Suppressor macrophage treated with lipopolysaccharide for 1 hour (primary cell): Measurements from ENCODE around the gene IKZF5.

Experiments used
- DNase-seq, 3 donors: peaks; one replicate each; pipeline ENCODE4 v3.0.0-alpha.2; 2020 to 2022

The IKZF5 gene

DNA sequence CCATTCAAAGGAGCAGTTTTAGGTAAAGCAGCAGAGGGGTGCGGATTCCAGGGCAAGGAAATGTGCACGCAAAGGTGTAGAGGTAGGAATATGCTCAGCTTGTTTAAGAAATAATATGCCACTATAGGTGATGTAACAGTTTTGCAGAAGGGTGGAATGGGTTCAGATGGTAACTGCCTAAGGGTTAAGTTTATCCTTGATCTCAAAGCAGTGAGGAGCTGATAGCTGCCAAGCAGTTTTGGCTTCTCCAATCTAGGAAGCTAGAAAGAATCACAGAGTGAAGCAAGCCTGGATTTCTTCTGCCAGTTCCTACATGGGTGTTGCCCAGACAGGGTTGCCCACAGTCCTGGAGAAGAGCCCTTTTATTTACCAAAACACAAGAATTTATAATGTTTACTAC, 6.2 kb upstream of the IKZF5 start:
- no peak for DNase-seq

DNA sequence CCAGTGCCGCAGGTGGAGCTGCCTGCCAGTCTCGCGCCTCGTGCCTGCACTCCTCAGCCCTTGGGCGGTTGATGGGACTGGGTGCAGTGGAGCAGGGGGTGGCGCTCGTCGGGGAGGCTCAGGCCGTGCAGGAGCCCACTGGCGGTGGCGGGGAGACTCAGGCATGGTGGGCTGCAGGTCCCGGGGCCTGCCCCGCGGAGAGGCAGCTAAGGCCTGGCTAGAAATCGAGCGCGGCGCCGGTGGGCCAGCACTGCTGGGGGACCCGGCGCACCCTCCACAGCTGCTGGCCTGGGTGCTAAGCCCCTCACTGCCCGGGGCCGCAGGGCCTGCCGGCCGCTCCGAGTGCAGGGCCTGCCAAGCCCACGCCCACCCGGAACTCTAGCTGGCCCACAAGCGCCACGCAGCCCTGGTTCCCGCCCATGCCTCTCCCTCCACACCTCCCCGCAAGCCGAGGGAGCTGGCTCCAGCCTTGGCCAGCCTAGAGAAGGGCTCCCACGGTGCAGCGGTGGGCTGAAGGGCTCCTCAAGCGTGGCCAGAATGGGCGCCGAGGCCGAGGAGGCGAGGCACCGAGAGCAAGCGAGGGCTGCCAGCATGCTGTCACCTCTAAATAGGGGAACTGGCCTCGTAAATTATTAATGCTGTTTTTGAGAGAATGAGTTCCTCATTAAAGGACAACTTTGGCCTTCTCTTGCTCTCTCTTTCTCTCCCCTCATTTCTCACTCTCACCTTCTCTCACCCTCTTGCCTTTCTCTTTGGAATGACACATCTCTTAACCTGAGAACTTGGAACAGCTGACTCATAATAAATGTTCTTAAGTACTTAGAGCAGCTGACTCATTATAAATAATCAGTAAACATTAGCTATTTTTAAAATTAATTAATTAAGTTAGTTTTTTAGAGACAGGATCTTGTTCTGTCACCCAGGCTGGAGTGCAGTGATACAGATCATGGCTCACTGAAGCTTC, 5.1 kb upstream of the IKZF5 start:
- DNase-seq, result no peak

DNA sequence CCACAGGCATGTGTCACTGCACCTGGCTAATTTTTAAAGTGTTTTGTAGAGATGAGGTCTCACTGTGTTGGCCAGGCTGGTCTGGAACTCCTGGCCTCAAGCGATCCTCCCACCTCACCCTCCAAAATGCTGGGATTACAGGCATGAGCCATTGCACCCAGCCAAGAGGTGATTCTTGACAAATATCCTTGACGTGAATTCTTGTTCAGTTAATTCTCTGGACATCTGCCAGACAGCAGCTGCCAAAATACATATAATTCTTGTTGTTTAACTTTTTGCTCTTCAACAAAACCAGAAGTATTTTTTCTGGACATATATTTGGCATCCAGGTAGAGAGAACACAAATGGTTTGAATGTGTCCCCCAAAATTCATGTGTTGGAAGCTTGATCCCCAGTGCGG, 3.4 kb upstream of the IKZF5 start:
- no peak for DNase-seq

DNA sequence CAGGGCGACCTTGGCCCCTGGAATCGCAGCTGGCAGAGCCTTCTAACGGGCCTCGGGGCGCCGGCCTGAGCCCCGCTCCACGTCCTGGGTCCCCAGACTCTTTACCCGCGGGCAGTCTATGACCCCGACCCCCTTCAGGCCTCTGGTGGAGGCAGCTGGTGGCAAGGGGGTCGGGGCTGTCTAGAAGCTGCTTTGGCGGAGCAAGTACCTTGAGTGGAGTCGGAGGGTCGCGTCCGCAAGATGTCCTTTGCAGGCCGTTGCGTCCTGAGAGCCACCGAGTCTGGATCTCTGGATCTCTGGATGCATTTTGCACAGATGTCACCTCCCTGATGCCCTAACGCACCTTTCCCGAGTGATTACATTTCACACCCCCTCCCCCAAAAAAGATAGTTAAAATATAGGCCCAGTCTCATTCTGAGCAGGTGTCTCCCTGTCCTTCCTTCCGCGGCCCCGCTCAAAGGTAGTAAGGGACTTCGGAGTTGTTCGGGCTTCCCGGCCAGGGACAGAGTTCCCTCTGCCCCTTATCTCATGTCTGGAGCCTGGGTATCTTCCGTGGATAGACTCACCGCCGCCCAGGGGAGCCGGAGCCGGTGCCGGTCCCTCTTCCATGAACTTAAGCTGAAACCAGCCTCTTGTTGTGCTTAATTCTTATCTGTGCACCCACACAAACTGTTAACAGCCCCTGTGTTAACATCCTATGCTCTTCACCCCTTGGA, 668 bp upstream of the IKZF5 start:
- peak in 2 of 3 donors; percentile 18 to 19 for DNase-seq

DNA sequence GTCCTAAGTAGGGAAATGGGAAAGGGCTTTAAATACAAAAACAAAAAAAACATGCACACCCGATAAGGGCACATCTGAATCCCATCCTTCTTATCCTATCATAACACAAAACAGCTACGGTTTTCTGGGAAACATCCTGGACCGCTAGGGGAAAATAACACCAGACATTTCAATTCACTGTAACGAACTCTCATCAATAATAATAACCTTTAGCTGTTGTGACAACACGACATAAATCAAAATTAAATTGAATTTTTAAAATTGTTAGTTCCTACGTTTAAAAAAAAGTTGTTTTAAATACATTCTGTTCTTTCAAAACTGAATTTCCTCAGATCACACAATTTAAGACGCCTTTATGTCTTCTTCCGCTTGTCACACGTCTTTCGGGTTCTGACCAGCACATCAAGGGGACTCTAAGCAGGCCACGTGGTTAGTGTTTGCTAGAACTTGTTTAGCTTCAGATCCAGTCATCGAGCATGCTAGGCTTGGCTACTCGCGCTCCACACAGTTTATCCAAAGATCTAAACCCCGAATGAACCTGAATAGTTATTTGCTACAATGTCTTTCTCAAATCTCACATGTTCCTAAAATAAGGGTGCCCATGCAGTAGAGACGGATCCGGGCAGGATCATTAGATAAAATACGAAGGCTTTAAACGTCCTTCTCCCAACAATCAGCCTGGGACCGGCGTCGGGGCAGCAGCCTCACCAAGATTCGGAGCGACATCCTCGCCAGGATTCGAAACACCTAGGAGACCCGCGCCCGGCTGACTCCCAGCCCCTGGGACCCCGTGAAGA, 839 bp downstream of the IKZF5 start:
- DNase-seq, result peak; percentile 75 to 79 (median 79)

DNA sequence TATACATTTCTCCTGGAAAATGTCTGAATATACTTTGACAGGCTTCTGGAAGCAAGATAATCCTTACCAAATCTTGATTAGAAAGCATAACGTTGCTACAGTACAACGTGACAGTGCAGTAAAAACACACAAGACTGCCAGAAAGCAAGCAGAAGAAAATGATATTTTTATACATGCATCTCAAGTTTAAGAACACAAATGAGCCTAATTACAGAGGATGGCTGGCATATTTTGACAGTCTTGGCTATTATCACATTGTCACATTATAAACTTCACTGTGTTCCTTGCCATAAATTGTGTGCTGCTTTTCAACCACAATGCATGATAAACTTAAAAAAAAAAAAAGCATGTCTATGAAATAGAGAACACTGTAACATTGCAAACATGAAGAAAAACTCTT, 4.3 kb downstream of the IKZF5 start:
- no peak for DNase-seq

DNA sequence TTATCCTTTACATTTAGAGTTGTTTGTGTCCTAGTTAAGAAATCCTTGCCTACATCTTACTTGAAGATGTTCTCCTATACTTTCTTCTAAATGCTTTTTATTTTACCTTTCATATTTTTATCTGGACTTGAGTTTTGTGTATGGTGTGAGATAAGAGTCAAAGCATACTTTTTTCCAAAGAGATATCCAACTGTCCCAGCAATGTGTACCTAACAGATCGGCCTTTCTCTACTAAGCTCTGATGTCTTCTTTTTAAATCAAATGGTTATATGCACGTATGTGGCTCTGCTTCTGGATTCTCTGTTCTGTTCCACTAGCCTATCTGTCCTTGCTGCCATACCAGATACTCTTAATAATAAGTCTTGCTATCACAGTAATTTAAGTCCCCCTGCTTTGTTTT, 7.2 kb downstream of the IKZF5 start:
- DNase-seq, result no peak

DNA sequence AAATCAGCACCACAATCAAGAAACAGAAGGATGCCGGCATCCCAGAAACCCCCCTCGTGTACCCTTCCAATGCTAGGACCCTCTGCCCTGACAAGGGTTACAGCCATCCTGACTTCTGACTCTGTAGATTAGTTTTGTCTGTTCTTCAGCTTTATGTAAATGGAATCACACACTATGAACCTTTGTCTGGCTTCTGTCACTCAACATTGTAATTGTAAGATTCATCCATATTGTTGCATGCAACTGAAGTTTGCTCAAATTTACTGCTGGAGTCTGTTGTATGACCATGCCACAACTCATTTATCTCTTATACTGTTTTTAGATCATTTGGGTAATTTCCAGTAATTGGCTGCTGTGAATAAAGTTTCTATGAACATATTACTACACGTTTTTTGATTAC, 8.4 kb downstream of the IKZF5 start:
- DNase-seq, result no peak

DNA sequence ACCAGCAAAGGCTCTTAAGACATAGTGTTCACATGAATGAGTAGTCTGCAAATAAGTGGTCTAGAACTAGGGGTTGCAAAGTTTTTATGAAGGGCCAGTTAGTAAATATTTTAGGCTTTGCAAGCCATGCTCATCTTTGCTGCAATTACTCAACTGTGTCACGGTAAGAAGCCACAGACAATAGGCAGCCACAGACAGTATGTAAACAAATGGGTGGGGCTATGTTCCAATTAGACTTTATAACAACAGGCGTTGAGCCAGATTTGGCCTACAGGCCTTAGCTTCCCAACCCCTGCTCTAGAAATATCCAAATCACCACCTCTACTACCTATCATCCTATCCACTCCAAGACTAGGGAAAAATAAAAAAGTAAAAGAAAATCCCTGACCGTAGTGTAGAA, 9.2 kb downstream of the IKZF5 start:
- no peak for DNase-seq

DNA sequence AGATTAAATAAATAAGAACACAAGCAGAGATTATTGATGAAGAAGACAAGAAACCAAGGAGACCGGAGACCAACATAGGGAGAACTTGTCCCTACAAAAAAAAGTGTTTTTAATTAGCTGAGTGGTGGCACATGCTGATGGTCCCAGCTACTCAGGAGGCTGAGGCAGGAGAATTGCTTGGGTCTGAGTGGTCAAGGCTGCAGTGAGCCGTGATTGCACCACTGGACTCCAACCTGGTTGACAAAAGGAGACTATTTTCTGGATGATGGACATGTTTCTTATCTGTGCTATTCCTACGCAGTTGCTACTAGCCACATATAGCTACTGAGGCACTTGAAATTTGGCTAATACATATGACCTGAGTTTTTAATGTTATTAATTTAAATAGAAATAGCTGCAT, 9.7 kb downstream of the IKZF5 start:
- no peak for DNase-seq

DNA sequence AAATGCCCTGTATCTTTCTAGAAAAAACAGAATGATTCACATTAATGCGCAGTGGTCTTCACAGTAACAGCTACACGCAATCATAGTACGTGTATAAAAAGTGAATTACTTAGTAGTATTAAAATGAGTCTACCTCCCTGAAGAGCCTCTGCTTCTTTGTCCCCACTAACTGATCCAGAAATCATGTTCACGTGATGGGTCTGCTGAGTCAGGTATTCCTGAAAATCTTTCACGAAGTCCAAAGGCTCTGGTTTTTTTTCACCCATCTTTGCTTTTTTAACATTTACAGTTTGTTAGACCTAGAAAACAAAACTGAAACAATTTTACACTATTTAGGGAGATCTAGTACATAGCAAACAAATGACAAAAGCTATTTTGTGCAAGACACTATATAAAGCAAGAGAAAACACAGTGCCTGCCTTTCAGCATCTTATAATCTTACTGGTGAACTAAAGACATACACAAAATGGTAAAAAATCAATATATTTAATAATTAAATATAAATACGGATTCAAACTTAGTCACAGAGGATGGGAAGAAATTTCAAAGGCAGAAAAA, 10.2 kb downstream of the IKZF5 start:
- DNase-seq, result no peak

DNA sequence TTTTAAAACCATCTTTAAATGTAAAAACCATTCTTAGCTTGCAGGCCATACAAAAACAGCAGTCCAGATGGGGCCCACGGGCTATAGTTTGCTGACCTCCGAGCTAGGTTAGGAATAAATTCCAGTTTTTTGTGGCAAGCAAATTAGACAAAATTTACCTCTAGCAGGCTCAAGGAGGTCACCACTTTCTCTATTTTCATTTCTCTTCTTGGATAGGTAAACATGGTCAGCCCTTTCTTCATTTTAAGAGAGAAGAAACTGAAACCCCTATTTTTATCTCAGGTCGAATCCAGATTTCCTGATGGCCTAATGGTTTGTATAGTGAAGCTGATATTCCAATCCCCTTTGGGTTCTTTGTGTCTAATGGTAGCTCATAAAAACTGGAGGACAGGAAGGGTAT, 10.7 kb downstream of the IKZF5 start:
- DNase-seq, result no peak

DNA sequence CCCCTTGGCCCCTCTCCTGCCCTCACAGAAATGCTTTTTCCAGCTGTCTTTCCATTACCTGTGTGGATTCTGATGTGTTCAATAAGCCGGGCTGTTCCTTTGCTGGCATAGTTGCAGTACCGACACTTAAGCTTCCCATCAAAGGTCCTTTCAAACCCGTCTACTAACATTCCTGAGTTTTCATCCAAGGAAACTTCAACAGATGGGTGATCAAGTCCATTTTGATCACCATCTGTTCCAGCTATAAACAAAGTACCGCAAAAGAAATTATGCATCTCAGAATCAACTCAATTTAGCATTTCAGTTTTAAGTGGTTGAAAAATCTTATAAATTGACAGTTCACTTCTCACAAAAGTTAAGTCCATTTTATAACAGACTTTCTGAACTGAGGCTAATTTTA, 12.7 kb downstream of the IKZF5 start:
- no peak for DNase-seq

DNA sequence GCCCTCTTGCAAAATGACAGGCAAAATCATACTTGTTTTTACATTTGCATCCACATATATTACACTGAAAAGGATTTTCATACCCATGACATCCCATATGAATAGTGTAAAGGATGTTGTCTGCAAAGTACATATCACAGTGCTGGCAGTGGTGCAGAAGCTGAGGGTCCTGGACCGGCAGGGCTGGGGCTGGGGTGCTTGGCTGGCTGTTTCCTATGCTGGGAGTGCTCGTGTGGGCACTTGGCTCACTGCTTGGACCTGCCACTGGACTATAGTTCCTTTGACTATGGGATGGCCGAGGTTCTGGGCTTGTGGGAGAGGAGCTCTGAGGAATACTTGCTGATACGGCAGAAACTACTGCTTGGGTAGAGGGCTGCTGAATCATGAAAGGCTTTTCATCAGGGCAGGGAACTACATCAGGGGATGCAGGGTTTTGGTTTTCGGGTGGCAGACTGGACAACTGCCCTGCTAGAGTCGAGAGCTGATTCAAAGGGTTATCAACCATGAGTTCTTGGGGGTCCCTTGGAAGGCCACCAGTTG, 14.7 kb downstream of the IKZF5 start:
- DNase-seq, result no peak

DNA sequence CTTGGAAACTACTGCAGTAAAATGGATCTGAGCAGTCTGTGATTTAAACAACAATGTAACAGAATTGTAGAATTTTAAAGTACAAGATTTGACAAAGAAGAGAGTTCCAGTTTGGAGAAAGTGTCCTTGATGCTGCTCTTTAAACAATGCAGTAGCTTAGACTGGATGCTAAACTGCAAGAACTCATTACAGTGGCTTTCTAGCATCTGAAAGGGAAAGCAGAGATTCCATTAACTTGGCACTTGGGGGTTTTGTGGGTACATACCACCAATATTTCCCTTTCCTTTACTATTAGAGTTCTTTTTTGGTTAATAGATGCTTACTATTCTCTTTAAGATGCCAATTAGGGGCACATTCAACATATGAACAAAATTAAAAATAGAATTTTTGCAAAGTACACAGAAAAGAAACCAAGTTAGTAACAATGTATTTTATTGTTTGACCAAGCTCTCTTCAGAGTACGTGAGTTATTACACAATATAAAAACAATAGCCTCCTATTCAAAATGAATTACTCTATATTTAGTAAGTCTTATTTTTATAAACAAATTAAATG, 16.5 kb downstream of the IKZF5 start:
- DNase-seq, result no peak

DNA sequence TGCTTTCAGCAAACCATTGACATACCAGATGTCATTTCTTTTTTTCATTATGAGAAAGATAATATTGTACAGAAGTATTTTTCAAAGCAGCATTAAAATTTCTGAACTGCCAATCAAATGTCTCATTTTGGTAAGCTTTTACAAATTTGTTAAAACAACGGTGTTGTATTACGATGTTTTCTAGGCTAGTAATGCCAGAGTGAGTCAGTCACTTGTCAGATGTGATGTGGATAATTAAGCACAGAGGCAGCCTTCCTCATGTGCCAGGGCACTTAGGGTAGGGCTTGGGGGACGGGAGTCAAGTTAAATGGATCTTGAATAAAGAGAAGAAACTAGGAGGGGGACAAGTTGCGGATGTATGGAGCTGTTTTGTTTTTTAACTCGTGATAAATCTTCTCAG, 18.3 kb downstream of the IKZF5 start:
- DNase-seq, result no peak

DNA sequence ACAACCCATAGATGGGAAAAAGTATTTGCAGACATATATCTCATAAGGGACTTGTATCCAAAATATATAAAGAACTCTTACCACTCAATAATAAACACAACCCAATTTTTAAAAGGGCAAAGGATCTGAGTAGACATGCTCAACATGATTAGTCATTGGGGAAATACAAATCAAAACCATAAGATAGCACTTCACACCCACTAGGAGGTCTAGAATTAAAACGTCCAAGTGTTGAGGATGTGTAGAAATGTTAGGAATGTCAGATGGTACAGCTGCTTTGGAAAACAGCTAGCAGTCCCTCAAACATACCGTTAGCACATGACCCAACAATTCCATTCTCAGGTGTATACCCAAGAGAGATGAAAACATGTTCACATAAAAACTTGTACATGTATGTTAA, 20.1 kb downstream of the IKZF5 start:
- no peak for DNase-seq

DNA sequence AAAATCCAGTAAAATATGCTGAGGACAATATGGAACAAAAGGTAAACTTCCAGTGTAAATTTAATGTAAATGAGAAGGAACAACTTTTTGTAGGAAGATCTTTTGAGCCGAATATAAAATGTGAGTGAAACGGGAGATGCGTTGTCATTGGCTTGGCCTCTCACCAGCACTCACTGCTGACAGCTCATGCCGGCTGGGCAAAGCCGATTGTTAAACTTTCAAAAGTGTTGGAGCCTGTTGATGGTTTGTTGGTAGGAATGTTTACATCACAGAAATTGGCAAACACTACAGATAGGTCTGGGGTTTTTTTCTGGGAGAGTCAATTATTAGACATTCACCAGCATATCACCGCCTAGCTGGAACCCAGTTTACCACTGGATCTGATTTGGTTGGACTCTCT, 22.3 kb downstream of the IKZF5 start:
- no peak for DNase-seq

DNA sequence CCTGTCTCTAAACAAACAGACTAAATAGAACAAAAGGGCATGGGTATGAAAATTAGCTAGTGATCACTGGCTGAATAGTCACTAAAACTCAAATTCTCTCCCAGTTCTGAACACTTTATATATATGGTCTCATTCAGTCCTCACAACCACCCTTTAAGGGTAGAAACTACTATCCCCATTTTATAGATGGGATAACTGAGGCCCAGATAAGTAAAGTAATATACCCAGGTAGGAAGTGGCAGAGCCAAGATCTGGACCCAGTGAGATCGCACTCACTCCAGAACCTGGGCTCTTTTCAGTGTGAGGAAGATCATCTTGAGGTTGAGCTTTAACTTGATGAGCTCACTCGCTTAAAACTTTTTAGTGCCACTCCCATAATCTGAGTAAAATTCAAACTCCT, 23.9 kb downstream of the IKZF5 start:
- no peak for DNase-seq

DNA sequence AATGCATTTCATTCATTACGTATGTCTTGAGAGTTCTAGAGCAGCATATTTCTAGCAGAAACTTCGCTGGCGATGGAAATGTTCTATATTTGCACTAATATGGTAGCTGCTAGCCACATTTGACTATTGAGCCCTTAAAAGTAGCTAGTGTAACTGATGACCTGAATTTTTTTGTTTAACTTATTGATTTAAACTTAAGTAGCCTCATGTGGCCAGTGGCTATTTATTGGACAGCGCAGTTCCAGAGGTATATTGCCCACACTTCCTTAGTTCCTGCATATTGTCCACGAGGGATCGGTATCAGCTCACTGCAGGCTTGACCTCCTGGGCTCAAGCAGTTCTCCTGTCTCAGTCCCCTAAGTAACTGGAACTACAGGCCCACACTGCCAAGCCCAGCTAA, 24.7 kb downstream of the IKZF5 start:
- DNase-seq, result no peak

DNA sequence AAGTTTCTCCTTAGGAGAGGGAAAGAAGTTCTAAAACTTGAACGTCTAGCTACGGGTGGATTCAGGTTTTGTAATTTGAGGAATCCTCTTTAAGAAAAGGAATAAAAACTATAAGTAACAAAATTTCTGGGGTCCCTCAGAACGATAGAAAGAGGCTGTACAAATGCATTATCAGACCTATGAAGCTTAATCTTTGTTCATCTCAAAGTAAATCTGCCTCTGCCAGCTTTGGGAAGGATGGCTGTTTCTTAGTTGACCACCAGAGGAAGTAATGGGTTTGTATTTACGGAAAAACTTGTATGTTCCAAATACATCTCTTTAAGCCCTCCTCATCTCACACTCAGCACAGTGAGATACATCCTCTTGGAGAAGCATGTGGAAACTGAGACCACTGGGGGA, 27.5 kb downstream of the IKZF5 start:
- DNase-seq, result peak; percentile 34 to 45 (median 38)
